Karpas-422 (cell line): ENCODE measurements around the gene MOV10L1. TPM values are rescaled to one million over a fixed set of nuclear protein-coding genes. Genes with fewer than 3 reads are reported as not detected.

ENCODE experiments used
- DNase-seq: peaks from one replicate; pipeline ENCODE4 v3.0.0-alpha.2; 2015
- H2AFZ ChIP-seq: fragments of 200-600 bp; sonication (generic); 2 replicates; pipeline ENCODE4 v1.6.1; 2014; ENCODE audit warnings: antibody characterized with exemption, low read length, mixed read lengths
- H3K27ac ChIP-seq: fragments of 200-600 bp; sonication (generic); 2 replicates; pipeline ENCODE4 v1.5.1; 2014; ENCODE audit warnings: mild to moderate bottlenecking, low read length, moderate library complexity
- H3K27me3 ChIP-seq: fragments of 200-600 bp; sonication (generic); 2 replicates; pipeline ENCODE4 v1.6.1; 2014; ENCODE audit warnings: low read length, mixed read lengths
- H3K36me3 ChIP-seq: fragments of 200-600 bp; sonication (generic); 2 replicates; pipeline ENCODE4 v1.6.1; 2014; ENCODE audit warnings: low read length, mixed read lengths; ENCODE audit not compliant: insufficient read depth
- H3K4me1 ChIP-seq: fragments of 200-600 bp; sonication (generic); 2 replicates; pipeline ENCODE4 v1.6.1; 2014; ENCODE audit warnings: mild to moderate bottlenecking, low read length, mixed read lengths
- H3K4me2 ChIP-seq: fragments of 200-600 bp; sonication (generic); 2 replicates; pipeline ENCODE4 v1.6.1; 2014; ENCODE audit warnings: low read length, low read depth, mild to moderate bottlenecking; ENCODE audit not compliant: poor library complexity, severe bottlenecking
- H3K4me3 ChIP-seq: fragments of 200-600 bp; sonication (generic); 2 replicates; pipeline ENCODE4 v1.5.1; 2014; ENCODE audit warnings: mild to moderate bottlenecking, antibody characterized with exemption, low read length, mixed read lengths
- H3K79me2 ChIP-seq: fragments of 200-600 bp; sonication (generic); 2 replicates; pipeline ENCODE4 v1.6.1; 2014; ENCODE audit warnings: mild to moderate bottlenecking, low read length, mixed read lengths
- H3K9ac ChIP-seq: fragments of 200-600 bp; sonication (generic); 2 replicates; pipeline ENCODE4 v1.6.0; 2014; ENCODE audit warnings: low read length
- H3K9me2 ChIP-seq: fragments of 200-600 bp; sonication (generic), shearing (Covaris generic); replicated peaks from 2 replicates; pipeline ENCODE4 v1.6.0; 2014; ENCODE audit warnings: mild to moderate bottlenecking, low read length, moderate library complexity; ENCODE audit not compliant: insufficient read depth
- H3K9me3 ChIP-seq: fragments of 300-700, 200-600 bp; sonication (generic); 2 replicates; pipeline ENCODE4 v1.6.1; 2014; ENCODE audit warnings: low read length, mixed read lengths
- H4K20me1 ChIP-seq: fragments of 200-600 bp; sonication (generic); 2 replicates; pipeline ENCODE4 v1.6.1; 2014; ENCODE audit warnings: mild to moderate bottlenecking, antibody characterized with exemption, low read length, low read depth; ENCODE audit not compliant: insufficient read depth
- total RNA-seq: library from RNA; depleted of rRNA; stranded (reverse); fragments of >200 nt; shearing (Covaris generic); gene quantifications from 2 replicates; pipeline ENCODE4 v1.2.3, GENCODE V29; 2014; ENCODE audit warnings: low replicate concordance

Gene MOV10L1
- total RNA-seq, 1 experiment from 2014 or later = 2.9 TPM

DNA sequence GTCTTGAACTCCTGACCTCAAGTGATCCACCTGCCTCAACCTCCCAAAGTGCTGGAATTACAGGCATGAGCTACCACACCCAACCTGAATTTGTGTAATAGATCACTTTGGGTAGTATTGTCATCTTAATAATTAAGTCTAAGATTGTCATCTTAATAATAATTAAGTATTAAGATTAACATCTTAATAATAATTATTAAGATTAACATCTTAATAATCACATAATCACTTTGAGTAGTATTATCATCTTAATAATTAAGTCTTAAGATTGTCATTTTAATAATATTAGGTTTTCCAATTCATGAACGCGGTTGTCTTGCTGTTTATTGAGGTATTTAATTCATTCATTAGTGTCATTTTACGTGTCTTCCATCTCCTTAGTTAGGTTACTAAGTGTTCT lies 8.2 kb downstream of the MOV10L1 start:
- no peaks in the 10 kb centered on the region for H4K20me1 ChIP-seq
- H3K9me2 ChIP-seq = no peaks in the 10 kb centered on the region
- no peak for DNase-seq
- no peaks in the 10 kb centered on the region for H3K79me2 ChIP-seq
- no peaks in the 10 kb centered on the region for H3K36me3 ChIP-seq
- no peak overlapping the region for H3K9ac ChIP-seq
- H3K9me3 ChIP-seq = no peaks in the 10 kb centered on the region
- no peaks in the 10 kb centered on the region for H3K27me3 ChIP-seq
- peaks cover 5% of the 10 kb centered on the region for H3K4me1 ChIP-seq
- H3K4me3 ChIP-seq = no peak overlapping the region
- no peak overlapping the region for H2AFZ ChIP-seq
- H3K27ac ChIP-seq = no peak overlapping the region
- H3K4me2 ChIP-seq = no peak overlapping the region

- Histone ChIP-seq H3K9ac (no peak overlapping the region), H3K27ac (no peak overlapping the region), H3K9me3 (no peaks in the 10 kb centered on the region), H3K4me1 (peaks cover 5% of the 10 kb centered on the region), H3K4me2 (no peak overlapping the region), H3K9me2 (no peaks in the 10 kb centered on the region), H3K27me3 (0 out of 2 replicates have a peak, but pooled peaks cover 3% of the 10 kb centered on the region), H4K20me1 (no peaks in the 10 kb centered on the region), H3K79me2 (no peaks in the 10 kb centered on the region), H3K4me3 (no peak overlapping the region), H2AFZ (no peak overlapping the region), H3K36me3 (no peaks in the 10 kb centered on the region)
- no peak for DNase-seq
Measured at GRCh38 chr22:50101870-50102565, 12.2 kb downstream of the MOV10L1 start.

DNA sequence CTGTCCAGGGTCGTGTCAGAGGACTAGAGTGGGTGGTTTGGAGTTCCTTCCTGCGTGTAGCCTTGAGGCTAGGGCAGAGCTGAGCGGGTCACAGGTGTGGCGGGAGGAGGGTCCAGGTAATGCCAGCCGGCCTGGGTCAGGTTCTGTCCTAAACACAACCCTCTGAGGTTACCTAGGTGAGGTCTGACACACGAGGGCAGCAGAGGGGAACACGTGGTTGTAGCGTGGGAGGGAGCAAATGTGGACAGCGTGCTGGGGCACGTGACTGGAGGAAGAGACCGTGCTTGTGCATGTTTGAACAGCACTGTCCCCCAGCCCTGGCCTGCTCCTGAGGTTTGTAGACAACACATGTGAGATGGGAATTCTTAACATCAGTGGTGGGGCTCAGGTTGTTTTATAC lies 13.1 kb downstream of the MOV10L1 start:
- no peaks in the 10 kb centered on the region for H3K79me2 ChIP-seq
- no peaks in the 10 kb centered on the region for H4K20me1 ChIP-seq
- H3K4me3 ChIP-seq = no peak overlapping the region
- H3K4me1 ChIP-seq = peaks cover 5% of the 10 kb centered on the region
- H3K4me2 ChIP-seq = no peak overlapping the region
- no peak overlapping the region for H3K27ac ChIP-seq
- no peaks in the 10 kb centered on the region for H3K9me3 ChIP-seq
- H2AFZ ChIP-seq = peak overlapping the region; percentile 9; the same call in 1 of the 2 replicates
- 0 out of 2 replicates have a peak, but pooled peaks cover 3% of the 10 kb centered on the region for H3K27me3 ChIP-seq
- no peak overlapping the region for H3K9ac ChIP-seq
- H3K9me2 ChIP-seq = no peaks in the 10 kb centered on the region
- peak; percentile 47 for DNase-seq
- no peaks in the 10 kb centered on the region for H3K36me3 ChIP-seq

- Histone ChIP-seq H3K4me2 (no peak overlapping the region), H3K9ac (no peak overlapping the region), H3K36me3 (no peaks in the 10 kb centered on the region), H3K79me2 (no peaks in the 10 kb centered on the region), H4K20me1 (no peaks in the 10 kb centered on the region), H3K4me3 (no peak overlapping the region), H3K9me2 (no peaks in the 10 kb centered on the region), H2AFZ (no peak overlapping the region), H3K27me3 (0 out of 2 replicates have a peak, but pooled peaks cover 3% of the 10 kb centered on the region), H3K9me3 (no peaks in the 10 kb centered on the region), H3K4me1 (peaks cover 5% of the 10 kb centered on the region), H3K27ac (no peak overlapping the region)
- DNase-seq = peak; percentile 48
Measured at GRCh38 chr22:50104141-50104544, 14.3 kb downstream of the MOV10L1 start.

DNA sequence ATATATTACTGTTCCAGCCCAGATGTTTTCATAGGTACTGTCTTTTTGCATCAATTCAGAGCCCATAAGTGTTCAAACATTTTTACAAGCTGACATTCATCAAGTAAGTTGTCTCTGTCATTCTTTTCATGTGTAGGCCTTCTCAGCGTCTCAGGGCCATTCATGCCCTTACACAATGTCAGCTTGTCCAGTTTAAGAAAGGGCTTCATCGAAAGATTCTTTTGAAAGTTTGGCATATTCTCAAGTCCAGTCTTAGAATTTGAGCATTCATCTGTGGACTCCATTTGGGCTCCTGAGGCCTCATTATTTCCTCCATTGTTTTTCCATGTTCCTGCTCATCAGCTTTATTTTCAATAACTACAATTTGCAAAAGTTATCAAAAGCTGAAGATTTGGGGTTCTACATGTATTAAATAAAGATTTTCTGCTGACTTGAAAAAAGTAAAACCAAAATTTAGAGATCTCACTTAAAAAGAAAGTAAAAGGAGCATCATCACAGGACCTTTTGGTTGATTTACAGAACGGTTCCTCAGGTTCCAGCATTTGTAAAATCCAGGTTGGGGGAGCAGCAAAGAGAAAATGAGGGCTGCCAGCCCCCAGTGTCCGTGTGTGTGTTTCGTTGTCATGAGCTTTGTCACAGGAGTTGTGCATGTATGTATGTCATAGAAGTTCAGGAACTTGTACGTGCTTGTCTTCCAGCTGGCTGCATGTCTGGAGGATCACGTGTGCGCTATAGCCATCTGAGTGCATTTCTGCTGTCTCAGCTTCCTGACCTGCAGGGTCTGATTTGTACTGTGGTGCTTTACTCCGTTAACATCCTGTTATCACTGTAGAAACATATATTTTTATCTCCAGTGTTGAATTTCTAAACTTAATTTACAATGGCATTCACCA lies 15.6 kb downstream of the MOV10L1 start:
- H3K4me1 ChIP-seq = peaks cover 5% of the 10 kb centered on the region
- no peak overlapping the region for H3K4me2 ChIP-seq
- no peaks in the 10 kb centered on the region for H3K9me2 ChIP-seq
- H3K79me2 ChIP-seq = no peaks in the 10 kb centered on the region
- no peak overlapping the region for H3K4me3 ChIP-seq
- no peaks in the 10 kb centered on the region for H4K20me1 ChIP-seq
- H3K9ac ChIP-seq = no peak overlapping the region
- DNase-seq = no peak
- H3K36me3 ChIP-seq = no peaks in the 10 kb centered on the region
- H3K9me3 ChIP-seq = no peaks in the 10 kb centered on the region
- no peak overlapping the region for H2AFZ ChIP-seq
- H3K27me3 ChIP-seq = 0 out of 2 replicates have a peak, but pooled peaks cover 3% of the 10 kb centered on the region
- H3K27ac ChIP-seq = no peak overlapping the region

DNA sequence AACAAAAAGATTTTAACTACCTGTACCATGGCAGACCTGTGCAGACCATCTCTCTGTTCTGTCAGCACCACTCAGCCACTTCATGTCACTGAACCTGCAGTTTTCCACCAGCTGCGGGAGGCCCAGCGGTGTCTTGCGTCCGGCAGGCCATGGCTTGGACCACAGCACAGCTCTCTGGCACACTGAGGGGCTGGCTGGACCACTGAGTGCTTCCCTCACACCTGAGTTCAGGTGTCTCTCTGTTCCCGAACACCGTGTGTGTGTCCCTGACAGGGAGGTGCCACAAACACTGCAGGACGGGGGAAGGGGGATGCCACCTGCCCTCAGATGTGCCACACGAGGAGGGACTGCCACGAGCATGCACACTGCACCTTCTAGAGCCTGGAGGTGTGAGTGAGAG lies 17.7 kb downstream of the MOV10L1 start:
- Histone ChIP-seq H3K4me1 (peaks cover 5% of the 10 kb centered on the region), H3K79me2 (no peaks in the 10 kb centered on the region), H3K27ac (no peak overlapping the region), H4K20me1 (no peaks in the 10 kb centered on the region), H2AFZ (no peak overlapping the region), H3K4me2 (no peak overlapping the region), H3K4me3 (no peak overlapping the region), H3K27me3 (0 out of 2 replicates have a peak, but pooled peaks cover 3% of the 10 kb centered on the region), H3K9ac (no peak overlapping the region), H3K9me3 (no peaks in the 10 kb centered on the region), H3K36me3 (no peaks in the 10 kb centered on the region), H3K9me2 (no peaks in the 10 kb centered on the region)
- DNase-seq = no peak

- H3K79me2 ChIP-seq = no peaks in the 10 kb centered on the region
- DNase-seq = no peak
- no peak overlapping the region for H3K4me2 ChIP-seq
- H3K9me3 ChIP-seq = no peaks in the 10 kb centered on the region
- H3K27ac ChIP-seq = no peak overlapping the region
- no peaks in the 10 kb centered on the region for H3K27me3 ChIP-seq
- no peak overlapping the region for H3K9ac ChIP-seq
- H3K9me2 ChIP-seq = no peaks in the 10 kb centered on the region
- H2AFZ ChIP-seq = no peak overlapping the region
- no peaks in the 10 kb centered on the region for H3K4me1 ChIP-seq
- no peak overlapping the region for H3K4me3 ChIP-seq
- H3K36me3 ChIP-seq = no peaks in the 10 kb centered on the region
- H4K20me1 ChIP-seq = no peaks in the 10 kb centered on the region
Measured at GRCh38 chr22:50111056-50111455, 21.2 kb downstream of the MOV10L1 start.
